OCI-M2 (cell line): Measurements from ENCODE around the gene TANC1.
A peak's percentile ranks its signal among the peaks of the same experiment; 100 is the strongest.

Source experiments
- DNase-seq: peaks from one replicate; lab custom pipeline; 2025; ENCODE audit not compliant: unreplicated experiment; lab: John Stamatoyannopoulos, UW

TANC1 gene

DNA sequence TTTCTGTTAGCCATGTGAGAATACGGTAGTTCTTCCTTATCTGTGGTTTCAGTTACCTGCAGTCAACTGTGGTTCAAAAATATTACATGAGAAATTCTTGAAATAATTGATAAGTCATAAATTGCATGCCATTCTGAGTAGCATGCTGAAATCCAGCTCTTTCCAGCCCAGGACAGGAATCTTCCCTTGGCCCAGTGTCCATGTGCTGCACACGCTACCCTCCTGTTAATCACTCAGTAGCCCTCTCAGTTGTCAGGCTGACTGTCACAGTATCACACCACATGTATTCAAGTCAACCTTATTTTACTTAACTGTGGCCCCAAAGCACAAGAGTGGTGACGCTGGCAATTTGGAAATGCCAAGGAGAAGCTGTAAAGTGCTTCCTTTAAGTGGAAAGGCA lies 141.1 kb downstream of the TANC1 start:
- no peak for DNase-seq

DNA sequence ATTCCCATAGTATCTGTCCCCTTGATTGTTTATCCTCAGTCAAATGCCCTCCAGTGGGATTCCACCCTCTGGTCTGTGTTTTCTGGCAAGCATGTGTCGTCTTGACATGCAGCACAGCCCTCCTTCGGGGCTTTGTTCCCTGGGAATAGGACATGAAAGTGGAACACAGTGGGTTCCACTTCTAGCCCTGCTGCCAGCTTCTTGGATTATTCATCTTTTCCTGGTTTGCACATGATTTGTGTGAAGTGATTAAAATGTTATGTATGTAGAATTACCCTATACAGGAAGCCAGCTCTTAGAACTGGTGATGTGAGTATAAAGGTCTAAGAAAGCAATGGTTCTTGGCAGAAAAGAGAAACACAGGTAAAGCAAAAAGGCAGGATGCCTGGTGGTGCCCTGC lies 142.3 kb downstream of the TANC1 start:
- no peak for DNase-seq

DNA sequence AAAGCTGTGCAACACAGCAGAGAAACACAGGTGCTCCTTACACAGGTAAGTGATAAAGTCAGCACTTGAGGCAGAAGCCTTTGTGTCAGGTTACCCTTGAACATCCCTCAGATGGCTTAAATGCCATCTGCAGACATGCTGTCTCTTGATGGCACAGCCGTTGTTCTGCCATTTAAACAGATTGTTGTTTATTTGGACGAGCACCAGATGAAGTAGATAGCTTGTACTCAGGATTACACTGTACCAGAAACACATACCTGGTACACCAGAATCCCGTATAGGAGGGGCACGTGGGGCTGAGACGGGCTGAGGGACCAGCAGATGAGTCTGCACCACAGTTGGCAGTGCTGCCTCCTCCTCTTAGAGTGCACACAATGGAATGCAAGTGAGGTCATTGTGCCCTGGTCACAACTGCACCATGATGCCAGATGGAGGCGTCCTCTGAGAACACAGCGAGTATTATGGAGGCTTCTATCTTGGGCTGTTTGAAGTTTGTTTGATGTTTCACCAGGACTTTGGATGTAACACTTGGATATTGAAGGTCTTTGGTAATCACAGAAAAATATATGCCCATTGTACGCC lies 143.0 kb downstream of the TANC1 start:
- DNase-seq, result no peak

DNA sequence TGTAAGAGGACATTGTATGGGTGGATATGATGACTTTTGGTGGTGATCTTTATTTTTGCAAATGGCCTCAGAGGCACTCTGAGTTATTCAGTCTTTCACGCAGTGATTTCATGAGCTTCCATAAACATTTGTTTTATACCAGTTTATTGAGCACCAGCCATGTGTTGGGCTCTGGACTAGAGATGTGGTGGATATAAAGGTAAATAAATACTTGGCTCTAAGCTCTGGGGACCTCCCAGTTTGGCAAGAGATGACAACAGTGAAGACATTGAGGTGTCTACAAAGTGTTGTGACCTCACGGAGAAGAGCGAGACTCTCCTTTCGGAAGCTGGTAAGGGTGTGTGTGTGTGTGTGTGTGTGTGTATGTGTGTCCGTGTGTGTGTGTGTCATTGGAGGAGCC lies 146.4 kb downstream of the TANC1 start:
- no peak for DNase-seq

DNA sequence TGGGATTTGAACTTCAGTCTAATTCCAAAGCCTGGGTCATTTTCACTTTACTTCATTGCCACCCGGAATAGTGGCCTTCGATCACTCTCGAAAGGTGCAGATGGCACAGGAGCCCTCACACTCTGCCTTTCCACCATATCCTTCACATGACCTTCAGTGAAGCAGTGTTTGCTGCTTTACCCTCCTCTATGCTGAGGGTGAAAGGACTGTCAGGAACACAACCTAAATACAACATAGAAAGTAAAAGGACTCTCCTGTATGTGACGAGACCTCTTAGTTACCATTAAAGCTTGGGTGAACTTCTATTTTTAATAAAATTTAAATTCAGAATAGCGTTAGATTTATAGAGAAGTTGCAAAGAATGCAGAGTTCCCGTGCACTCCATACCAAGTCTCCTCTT lies 148.5 kb downstream of the TANC1 start:
- DNase-seq, result no peak

DNA sequence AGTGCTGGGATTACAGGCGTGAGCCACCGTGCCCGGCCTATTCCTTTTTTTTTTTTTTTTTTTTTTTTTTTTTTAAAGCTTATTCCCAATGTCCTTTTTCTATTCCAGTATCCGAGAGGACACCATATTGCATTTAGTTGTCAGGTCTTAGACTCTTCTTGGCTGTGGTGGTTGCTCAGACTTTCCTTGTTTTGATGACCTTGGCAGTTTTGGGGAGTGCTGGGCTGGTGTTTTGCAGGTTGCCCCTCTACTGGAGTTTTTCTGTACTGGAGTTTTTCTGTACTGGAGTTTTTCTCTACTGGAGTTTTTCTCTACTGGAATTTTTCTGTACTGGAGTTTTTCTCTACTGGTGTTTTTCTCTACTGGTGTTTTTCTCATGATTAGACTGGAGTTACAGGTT lies 149.2 kb downstream of the TANC1 start:
- DNase-seq, result no peak

DNA sequence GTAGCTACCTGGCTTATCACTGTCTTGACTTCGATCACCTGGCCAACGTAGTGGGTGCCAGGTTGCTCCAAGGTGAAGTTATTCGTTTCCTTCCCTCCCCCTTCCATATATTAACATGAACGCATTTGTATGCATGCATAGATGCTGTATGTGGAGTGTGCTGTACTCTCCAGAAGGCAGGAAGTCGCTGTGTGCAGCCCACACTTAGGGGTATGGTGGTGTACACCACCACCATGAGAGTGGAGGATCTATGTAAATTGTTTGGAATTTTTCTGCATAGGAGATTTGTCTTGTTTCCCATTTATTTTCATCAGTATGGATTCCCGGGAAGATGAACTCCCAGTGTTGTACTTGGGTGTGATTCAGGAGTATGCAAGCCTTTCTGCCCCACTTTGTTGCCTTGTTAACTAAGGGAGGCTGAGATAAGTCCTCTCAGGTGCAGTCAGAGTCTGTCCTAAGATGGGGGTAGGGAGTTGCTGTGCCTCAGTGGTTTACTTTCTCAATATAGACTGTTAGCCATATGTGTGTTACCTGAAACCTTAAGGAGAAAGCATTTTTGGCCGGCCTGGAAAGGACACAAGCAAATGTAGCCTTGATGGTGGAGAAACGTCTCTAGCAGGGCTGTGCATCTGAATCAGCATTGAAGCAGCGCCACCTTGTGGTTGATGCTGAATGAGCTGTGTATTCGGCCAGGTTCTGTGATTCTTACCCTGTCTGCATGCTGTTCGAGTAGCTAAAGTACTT lies 149.8 kb downstream of the TANC1 start:
- peak; percentile 40 for DNase-seq

DNA sequence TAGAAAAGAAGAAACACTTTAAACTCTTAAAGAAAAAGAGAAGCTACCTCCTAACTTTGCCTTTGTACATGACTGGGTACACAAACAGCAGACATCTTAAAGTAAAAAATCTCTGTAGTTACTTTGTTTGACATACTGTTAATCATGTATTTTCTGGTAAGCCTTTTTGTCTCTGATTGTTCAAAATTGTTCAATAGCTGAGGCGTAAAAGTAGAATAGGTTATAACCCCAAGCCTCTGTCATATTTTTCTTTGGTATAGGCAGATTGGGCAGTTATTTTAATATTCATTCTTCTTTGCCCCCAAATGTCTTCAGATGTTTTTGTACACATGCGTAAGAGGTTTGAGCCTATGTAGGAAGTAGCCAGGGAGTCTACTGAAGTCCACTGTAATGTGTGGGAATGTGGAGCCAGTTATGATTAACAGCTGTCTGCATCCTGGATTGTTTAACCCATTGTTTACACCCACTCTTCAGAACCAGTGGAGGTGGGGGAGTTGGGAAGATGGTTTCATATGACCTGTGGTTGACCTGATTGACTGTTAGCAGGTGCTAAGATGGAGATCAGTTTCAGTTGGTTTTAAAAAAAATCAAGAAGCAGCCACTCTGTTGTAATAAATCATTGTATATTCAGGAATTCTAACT lies 150.5 kb downstream of the TANC1 start:
- DNase-seq, result no peak

DNA sequence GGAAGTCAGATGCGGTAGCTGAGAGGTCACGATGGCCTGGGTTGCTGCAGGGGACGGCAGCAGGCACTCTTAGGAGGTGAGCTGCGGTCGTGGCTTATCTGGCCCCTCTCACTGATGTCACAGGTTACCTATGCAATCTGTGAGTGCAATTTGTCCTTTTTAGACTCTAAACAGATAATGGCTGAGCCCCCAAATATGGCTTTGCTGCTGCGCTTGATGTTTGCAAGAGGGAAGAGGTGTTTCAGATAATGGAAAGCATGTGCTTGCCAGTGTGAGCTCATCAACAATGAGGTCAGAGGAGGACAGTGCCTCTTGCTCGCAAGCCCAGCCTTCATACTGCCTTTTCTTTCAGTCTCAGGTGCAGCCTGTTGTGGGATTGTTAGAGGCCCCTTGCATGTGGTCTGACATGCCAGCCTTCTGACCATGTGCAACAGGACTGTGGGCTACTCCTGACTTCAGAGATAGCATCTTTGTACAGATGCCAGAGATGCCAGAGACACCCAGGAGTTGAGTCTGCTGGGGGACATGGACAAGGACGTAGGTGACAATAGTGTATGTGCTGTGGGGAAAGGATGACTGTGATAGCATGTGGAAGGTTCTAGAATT lies 151.3 kb downstream of the TANC1 start:
- DNase-seq, result no peak

DNA sequence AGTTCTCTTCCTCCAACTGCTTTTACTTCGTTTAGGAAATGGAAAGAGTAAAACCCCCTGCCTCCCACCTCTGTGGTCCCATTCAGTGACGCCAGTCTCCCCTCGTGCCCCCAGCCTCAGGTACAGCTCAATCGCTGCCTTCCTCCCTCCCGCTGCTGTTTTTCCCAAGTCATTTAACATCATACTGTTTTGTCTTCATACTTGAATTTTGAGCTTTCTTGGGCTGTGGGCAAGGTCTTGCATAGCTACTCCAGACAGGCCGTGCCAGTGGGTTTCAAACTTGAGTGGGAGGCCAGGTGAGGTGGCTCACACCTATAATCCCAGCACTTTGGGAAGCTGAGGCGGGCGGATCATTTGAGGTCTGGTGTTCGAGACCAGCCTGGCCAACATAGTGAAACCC lies 155.3 kb downstream of the TANC1 start:
- DNase-seq, result no peak

DNA sequence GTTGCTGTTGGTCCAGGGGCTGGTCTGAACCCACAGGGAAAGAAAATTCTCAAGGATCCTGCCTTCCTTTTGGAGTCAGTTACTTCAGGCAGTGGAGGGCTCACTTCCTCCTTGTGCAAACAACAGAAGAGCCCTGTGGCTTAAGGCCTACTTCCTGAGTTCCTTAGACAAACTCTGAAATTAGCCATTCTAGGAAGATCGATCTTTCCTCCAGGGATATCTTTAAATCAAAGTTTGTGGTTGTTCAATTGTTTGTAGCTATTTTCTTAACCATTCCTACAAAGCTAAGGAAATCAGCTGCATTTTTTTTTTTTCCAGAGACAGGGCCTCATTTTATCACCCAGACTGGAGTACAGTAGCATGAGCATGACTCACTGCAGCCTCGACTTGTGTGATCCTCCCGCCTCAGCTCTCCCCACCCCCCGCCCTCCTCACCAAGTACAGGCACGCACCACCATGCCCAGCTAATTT lies 156.0 kb downstream of the TANC1 start:
- DNase-seq, result peak; percentile 30

DNA sequence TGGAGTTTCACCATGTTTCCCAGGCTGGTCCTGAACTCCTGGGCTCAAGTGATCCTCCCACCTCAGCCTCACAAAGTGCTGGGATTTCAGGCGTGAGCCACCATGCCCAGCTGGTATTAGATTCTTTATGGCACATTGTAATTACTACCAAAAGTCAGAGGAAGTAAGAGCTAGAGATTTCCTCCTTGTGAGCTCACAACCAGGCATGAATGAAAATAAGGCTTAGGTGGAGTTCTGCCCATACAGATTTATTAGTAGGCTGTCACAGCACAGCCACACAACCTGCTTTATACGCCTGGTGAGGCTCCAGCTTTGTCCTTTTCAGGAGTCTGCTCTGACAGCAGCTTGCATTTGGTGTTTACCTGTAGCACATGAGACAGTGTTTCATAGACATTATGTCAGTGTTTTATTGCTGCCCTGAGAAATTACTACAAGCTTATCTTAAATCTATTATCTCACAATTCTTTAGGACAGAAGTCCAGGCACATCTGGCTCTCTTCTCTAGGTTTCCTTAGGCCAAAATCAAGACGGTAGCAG lies 156.6 kb downstream of the TANC1 start:
- no peak for DNase-seq

DNA sequence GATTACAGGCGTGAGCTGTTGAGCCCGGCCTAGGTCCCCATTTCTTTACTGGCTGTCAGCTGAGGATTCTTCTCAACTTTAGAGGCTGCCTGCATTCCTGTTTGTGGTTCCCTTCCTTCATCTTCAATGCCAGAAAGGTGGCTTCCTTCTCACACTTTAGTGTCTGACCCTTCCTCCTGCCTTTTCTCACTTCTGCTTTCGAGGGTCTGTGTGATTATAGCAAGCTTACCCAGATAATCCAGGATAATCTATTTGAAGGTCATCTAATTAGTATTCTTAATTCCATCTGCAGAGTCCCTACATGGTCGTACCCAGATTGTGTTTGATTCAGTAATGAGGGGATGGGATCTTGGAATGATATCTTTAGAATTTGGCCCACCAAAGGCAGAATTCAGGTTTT lies 157.4 kb downstream of the TANC1 start:
- no peak for DNase-seq

DNA sequence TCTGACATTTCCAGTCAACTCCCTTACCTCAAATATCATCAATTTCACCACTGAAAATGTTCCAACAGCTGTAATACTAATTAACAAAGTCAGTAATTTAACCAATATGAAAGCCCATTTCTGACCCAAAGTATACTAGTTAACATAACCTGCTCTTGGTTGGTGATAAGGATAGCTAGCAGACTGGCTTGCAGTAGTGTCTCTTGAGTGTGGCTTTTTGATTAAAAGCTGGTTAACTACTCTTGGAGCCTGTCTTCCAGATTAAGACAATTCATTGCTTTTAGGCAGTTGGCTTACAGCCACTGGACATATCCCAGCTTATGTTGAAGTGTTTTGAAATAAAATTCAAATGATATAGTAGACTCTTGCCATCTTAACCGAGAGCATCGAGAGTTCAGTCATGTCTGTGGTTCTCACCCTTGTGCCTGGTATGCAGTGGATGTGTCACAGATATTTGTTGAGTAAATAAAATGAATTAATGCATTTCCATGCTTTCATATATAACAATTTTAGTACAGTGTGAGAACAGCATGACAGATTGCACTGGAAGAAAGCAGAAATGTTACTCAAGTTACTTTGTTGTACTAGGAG lies 158.1 kb downstream of the TANC1 start:
- no peak for DNase-seq

DNA sequence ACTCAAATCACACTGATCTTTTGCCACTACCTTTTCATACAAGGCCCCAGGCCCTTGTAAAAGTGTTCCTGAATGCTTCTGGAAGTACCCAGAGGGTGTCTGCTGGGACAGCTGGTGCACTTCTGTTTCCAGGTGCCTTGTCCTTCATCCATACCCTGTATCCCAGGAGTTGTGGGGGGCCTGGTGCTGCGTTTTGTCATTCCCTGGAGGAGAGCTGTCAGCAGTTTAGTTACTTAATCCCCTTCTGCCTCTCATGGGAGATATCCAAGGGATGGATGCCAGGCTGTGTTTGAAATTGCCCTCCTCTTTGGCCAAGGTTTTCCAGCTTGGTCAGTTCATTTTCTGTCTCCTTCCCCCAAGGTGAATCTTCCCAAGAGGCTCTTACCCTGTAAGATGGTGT lies 159.8 kb downstream of the TANC1 start:
- DNase-seq, result no peak

DNA sequence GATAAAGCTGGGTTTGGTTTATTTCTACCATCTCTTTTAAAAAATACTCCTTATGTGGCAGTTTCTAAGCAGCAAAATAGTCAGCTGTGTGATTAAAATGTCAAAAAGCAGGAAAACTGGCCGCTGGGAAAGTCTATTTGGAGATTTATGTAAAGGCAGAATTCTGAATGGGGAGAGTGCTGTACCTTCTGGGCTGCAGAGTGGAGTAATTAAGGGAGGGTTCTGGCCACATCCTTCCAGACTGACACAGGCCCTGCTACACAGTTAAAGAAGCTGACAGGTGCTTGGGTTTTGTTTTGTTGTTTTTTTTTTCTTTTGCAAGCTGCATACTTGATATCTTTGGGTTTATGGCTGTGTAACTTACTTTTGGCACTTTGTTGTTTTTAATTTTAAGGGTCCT lies 160.8 kb downstream of the TANC1 start:
- DNase-seq, result no peak

DNA sequence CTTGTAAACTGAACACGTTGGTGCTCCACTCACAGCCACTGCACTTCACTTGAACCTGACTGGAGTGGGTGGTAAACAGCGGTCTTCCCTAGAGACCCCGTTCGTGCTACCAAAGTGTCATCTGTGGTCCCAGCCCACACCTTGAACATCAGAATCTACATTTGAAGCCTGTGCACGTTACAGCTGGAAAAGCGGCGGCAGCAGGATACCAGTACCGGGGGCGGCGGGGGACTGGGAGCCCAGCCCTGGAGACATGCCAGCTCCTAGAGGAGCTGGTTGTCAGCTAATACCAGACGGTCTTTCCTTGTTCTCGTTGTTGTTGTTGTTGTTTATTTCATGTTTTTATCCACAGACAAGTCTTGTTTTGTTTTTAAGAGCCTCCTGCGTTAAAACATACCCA lies 161.4 kb downstream of the TANC1 start:
- DNase-seq, result no peak

DNA sequence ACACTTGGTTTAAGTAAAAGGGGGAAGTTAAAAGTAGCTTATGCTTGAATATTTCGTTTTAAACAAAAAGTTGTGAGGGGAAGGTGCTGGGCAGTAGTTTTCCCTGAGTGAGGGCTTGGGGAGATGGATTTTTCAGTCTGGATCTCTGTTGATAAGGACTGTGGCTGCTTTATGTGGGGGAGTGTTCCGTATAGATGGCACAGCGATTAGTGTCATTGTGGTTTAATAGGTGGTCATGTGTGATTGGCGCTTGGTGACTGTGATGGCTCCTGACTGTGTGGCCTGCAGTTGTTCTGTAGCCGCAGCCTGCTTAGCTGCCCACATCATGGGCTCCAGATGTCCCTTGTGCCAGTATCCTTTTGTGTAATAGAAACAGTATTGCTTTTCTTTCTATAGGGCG lies 161.9 kb downstream of the TANC1 start:
- DNase-seq, result no peak

DNA sequence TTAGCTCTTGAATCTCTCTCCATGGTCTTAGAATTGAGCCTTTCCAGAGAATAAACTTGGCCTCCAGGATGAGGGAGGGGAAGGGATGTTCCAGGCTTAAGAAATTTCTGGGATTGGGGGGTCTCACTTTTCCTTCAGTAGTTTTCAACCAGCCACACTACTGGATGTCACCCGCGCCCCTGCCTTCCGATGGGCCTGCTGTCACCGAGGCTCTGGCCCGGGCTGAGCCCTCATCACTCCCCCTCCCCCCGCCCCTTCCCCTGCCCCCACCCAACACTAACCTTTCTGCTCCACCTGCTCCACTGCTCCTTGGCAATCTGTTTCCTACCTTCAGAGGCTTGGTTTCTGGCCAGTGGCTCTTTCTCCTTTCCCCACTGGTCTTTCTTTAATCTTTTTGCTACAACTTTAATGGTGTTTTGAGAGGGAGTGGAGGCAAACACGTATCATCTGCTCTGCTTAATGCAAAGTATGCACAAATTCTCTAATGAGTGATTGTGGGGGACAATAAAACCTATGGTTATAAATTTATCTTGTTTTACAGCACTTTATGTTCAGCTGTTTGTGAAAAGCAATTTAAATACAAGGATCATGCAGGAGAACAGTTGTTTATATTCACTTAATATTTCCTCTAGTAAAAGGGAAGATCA lies 162.9 kb downstream of the TANC1 start:
- DNase-seq, result no peak

DNA sequence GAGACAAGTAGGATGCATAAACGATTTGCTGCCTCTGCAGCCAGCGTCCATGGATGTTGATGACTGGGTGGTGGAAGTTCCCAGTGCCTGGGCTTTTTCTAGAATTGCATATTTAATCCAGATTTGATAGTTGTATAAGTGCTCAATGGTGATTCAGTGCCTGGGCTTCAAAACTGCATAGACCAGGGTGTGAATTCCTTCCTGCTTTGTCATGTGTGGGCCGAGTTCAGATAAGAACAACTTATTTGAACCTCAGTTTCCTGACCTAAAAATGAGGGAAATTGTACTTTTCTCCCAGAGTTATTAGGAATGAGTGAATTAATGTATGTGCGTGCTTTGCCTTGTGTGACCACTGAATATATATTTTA lies 163.5 kb downstream of the TANC1 start:
- no peak for DNase-seq

DNA sequence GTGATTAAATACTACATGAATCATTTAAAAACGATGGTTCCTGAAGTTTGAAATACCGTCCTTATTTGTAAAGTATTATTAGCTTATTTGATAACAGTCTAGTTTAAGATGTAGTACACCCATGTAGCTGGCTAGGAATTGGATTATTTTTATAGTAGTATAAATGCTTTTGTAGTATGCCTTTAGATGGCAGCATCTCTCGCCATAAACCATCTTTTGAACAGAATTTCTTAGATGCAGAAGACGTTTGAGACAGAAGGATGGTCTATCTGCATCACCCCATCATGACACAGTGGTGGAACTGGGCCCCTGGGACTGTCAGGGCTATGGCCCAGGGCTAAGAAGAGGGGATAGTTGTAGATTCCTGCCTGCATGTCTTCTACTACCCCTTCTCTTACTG lies 165.4 kb downstream of the TANC1 start:
- DNase-seq, result no peak
